PC-3 (cell line): ENCODE measurements around the gene UBE2E2.

Experiments
- CTCF ChIP-seq: fragments of 300-600 bp; sonication (generic); conservative IDR thresholded peaks from 2 replicates; pipeline ENCODE4 v1.5.1; 2017; ENCODE audit warnings: antibody characterized with exemption, low read depth, mild to moderate bottlenecking, low read length
- EZH2 ChIP-seq: fragments of 300-600 bp; sonication (generic); IDR thresholded peaks from one replicate; pipeline ENCODE4 v1.6.1; 2017; ENCODE audit warnings: antibody characterized with exemption, mild to moderate bottlenecking, low read length; ENCODE audit not compliant: unreplicated experiment
- EZH2phosphoT487 ChIP-seq: fragments of 300-600 bp; sonication (generic); IDR thresholded peaks from 2 replicates; pipeline ENCODE4 v1.6.1; 2018; ENCODE audit warnings: mild to moderate bottlenecking, antibody characterized with exemption, low read length, borderline replicate concordance

DNA sequence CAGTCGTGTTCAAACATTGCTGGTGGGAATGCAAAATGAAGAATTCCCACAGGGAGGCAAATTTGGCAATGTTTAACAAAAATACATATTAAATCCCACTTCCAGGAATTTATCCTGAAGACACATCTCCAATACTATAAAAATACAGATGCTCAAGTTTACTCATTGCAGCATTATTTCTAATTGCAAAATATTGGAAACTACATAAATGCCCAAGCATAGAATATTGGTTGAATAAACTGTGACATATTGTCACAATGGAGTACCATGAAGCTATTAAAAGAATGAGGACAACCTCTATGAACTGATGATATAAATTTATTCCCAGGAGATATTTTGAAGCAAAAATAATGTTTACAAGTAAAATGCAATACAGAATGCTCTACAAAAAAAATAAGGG, 49.7 kb upstream of the UBE2E2 start:
- TF ChIP-seq CTCF = no peak
- no peak for TF ChIP-seq EZH2
- TF ChIP-seq EZH2phosphoT487 = no peak
